Retina (tissue), 1 donor: Measurements from ENCODE around the gene COL23A1.

Experiments
- DNase-seq: peaks from one replicate; pipeline ENCODE4 v3.0.0-alpha.2; 2016

The COL23A1 gene

GRCh38 chr5:178418471-178419010 is 171.7 kb downstream of the COL23A1 start:
- DNase-seq: peak; percentile 21

DNA sequence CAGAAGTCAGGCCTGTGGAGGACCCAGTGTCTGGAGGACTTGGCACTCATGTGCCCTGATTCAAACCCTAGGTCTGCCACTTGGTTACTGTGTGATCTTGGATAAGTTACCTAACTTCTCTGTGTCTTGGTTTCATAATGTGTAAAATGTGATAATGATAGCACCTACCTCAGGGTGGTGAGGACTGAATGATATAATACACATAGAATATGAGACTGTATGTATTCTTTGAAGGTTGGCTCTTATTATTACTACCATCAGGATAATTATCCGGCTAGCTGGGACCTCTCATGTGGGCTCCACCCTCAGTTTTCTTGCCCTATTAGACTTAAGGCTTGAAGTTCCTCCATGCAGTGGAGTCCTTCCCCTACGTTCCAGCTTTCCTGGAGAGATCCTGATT is 172.2 kb downstream of the COL23A1 start:
- DNase-seq: no peak

DNA sequence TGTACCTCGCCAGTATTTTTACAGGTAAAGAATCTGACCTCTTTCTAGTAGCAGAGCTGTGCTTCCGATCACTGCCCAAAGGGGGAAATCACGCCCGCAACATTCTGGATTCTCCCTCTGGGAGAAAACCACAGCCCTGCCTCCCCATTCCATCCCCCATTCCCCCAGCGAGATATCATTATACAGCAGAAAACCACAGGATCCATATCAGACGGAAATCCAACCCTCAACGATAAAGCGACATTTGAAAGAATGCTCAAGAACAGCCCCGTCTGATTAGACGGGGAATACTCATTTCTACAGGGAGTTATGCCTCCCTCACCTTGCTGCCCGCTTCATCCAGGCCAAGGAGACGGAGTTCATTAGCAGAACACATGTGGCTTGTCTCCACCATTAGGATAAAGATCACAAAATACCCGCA is 172.8 kb downstream of the COL23A1 start:
- DNase-seq: no peak

DNA sequence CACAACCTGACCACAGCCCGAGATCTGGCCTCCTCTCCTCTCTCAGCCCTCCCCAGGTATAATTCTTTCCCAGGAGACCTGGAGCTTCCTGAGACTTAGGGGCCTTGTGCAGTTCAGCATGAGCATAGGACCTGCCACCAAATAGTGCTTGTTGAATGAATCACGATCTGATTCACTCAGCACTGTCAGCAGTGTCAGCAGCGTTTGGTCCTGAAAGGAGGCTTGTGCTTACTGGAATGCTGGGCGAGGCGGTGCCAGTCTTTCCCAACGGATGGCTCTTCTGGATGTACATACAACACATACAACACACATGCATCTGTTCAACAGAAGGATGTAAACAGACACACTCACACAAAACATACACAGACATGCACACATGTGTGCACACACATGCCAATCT is 173.3 kb downstream of the COL23A1 start:
- DNase-seq: no peak

DNA sequence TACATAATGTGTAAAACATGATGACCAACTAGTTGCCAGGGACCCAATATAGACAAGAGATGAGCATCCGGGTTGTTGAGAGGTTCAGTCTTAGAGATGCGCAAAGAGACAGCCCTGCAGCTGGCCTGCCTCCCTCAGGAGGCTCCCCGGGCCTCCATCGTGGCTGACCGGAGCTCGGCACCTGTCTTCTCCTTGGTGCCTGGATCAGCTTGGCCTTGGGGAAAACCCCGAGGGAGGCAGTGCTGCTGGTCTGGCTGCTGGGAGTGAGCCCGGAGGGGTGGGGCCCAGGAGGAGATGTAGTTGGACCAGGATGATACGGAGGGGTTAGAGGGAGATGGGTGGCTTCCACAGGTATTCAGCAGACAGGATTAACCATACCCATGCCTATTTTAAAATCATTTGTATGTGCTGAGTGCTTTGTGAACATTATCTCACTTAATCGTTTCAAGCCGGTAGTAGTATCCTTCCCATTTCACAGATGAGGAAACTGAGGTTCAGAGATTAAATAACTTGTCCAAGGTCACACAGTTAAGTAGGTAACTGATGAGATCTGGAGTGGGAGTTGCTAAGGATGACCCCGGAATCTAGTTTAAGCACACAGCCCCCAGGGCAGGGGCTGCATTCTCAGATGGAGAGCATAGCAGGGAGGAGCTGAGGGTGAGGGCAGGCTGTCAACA is 173.8 kb downstream of the COL23A1 start:
- no peak for DNase-seq

DNA sequence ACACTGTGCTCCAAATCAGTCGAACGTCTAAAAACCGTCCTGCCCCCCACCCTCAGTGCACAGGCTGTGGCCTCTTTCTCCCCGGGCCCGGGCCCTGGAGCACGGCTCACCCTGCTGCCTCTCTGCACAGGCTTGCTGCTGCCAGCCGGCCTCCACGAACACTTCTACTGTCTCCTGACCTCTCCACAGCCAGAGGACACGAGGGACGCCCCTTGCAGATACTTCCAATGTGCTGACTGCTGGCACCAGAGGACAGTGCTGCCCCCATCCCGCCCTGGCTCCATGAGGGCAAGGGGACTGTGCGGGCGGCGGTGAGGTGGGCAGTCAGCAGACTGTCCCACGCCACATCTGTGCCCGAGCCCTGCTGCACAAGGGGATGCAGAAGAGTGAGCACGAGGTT is 174.8 kb downstream of the COL23A1 start:
- no peak for DNase-seq

- no peak for DNase-seq
These were observed 176.2 kb downstream of the COL23A1 start for GRCh38 chr5:178413988-178414387.

DNA sequence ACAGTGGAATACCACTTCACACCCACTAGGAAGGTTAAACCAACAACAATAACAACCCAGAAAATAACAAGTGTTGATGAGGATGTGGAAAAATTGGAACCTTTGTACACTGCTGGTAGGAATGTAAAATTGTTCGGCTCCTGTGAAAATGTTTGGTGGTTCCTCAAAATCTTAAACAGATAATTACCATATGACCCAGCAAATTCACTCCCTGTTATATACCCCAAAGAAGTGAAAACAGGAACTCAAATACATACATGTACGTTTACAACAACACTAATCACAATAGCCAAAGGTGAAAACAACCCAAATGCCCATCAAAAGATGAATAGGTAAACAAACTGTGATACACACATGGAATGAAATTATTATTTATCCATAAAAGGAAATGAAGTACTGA is 179.1 kb downstream of the COL23A1 start:
- no peak for DNase-seq

DNA sequence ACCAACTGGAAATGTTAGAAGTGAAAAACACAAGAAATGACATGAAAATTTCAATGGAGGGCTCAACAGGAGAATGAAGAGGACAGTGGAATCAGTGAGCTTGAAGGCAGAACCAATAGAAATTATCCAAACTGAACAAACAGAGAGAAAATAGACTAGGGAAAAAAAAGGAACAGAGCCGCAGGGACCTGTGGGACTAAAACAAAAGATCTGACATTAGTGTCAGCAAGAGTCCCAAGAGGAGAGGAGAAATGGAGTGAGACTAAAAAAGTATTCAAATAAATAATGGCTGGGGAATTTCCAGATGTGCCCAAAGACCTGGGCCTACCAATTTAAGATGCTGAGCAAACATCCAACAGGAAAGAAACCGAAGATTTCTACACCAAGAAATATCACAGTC is 182.5 kb downstream of the COL23A1 start:
- no peak for DNase-seq

- no peak for DNase-seq
These were observed 185.2 kb downstream of the COL23A1 start for GRCh38 chr5:178404987-178405386.

DNA sequence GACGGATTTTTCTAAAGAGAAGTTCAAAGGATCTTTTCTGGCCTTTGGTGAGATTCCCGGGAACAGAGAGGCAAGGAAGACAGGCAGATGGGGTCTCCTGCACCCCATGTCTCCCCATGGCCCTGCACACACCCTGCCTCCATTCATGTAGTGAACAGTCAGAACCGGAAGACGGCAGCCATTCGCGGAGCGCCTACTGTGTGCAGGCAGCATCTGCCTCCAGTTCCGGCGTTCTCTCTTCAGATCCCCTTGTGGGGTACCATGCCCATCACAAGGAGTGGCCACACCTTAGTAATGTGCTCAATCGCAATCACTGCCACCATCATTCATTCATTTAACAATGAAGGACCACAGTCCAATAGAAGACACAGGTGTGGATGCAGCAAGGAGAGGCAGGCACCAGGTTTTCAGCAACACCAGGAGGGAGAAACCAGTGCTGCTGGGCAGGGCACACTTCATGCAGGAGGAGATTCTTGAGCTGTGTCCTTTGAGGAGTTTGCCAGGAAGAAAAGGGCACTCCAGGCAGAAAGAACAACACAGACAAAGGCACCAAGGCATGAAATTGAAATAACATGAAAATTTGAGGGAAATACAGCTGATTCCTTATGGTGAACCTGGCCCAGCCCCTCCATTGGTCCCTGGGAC is 186.1 kb downstream of the COL23A1 start:
- DNase-seq: no peak

DNA sequence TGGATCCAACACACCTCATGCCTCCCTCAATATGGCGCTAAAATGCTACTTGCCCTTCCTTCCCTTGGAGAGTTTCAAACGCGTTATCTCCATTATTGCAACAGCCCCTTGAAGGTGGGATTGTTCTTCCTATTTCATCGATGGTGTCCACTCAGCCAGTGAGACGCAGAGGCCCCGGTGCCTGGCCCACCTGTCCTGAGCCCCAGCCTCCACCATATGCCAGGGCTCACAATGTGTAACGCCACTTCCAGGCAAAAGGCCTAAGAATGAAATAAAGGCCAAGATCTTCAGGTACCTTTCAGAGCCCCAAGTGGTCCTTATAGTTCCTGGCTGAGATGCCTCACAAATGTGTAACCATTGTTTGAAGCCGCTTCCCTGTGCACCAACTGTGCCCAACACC is 186.8 kb downstream of the COL23A1 start:
- no peak for DNase-seq

- peak; percentile 52 for DNase-seq
These were observed 190.5 kb downstream of the COL23A1 start for GRCh38 chr5:178399701-178400095.

DNA sequence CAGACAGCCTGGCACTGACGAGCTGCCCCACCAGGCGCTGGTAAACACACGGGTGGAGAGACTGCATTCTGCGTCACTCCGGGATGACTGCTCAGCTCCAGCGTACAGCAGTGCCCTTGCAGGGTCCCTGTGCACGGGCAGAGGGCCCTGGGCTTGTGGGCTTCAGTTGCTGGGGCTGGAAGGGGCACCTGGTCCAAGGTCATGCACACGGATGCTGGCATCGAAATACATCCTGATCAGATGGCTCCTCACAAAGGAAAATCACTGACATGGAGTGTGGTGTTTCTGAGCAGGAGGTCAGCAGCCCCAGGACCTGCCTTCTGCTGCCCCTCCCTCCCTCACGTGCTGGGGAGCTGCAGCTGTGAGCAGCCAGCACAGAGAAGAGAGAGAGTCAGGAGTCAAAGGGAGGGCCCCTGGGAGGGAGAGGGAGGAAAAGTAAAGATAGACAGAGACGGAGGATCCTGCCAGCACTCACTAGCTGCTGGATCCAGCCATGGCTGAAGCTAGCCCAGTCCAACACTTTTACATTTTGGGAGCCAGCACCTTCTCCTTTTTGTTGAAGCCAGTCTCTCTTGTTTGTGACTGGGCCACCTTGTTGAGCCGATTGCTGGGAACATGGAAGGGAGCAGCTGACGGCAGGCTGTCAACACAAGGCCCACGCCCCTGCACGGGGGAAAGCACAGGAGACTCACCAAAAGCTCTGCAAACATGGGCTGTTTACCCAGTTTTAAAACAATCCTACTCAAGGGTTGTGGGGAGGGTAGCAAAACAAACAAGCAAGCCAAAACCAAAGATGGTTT is 191.1 kb downstream of the COL23A1 start:
- peak; percentile 65 for DNase-seq

GRCh38 chr5:178396796-178397720 is 193.1 kb downstream of the COL23A1 start:
- peak; percentile 43 for DNase-seq

- no peak for DNase-seq
These were observed 196.1 kb downstream of the COL23A1 start for GRCh38 chr5:178394074-178394473.

DNA sequence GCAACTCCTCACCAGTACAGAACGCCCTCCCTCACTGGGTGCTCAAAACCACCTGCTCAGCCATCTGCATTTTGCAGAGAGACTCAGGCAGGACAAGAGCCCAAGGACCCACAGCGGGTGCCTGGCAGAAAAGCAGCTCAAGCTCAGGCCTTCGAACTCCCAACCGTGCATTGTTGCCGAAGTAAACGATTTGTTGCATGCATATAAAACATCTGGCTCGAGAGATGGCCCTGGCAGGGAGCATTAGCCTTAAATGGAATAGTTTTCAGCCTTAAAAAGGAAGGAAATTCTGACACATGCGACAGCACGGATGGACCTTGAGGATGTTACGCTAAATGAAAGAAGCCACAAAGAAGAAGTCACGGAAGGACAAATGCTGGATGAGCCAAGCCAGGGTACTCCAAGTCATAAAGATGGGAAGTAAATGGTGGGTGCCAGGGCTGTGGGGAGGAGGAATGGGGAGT is 197.2 kb downstream of the COL23A1 start:
- DNase-seq: no peak

DNA sequence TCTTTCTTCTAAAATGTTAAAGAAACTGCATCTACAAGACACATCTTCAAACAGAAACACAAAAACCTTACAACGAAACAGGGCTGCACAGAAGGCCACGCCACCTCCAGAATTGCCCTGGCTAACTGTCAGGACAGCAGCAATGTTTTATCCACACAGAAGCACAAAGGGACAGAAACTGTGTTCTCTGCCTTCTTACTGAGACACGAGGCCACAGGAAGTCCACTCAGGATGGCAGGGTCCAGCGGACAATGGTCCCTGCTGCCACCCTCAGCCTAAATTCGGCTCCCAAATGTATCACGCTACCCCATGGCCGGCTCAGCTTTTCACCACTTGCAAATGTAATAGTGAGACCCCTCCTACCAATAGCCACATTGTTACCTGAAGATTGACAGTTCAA is 197.8 kb downstream of the COL23A1 start:
- DNase-seq: no peak

DNA sequence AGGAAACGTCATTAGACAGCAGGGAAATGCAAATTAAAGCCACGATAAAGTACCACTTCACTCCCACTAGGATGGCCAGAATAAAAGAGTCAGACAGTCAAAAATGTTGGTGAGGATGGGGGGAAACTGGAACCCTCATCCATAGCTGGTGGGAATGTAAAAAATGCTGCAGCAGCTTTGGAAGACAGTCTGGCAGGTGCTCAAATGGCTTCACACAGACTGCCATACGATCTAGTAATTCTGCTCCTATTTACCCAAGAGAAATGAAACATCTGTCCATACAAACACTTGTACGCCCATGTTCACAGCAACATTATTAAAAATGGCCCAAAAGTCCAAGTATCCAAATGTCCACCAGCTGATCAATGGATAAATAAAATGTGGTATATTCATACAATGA is 198.7 kb downstream of the COL23A1 start:
- no peak for DNase-seq

GRCh38 chr5:178389796-178390195 is 200.4 kb downstream of the COL23A1 start:
- no peak for DNase-seq

GRCh38 chr5:178389026-178389729 is 201.0 kb downstream of the COL23A1 start:
- no peak for DNase-seq
